IMR-90 (cell line): ENCODE measurements around the gene CPSF4. TPM values are rescaled to one million over a fixed set of nuclear protein-coding genes. Genes with fewer than 3 reads are reported as not detected.

ENCODE experiments used
- ATAC-seq: fragments of 200-7000 bp; cut with Tn5 transposase; 2 replicates; pipeline ENCODE4 v1.9.1; 2020; ENCODE audit warnings: low read depth, mild to moderate bottlenecking, moderate library complexity
- BruUV-seq: library from RNA; stranded (reverse); fragments of 400-500 nt; replicated peaks from 2 replicates; lab custom pipeline; 2021; lab: Mats Ljungman, UMichigan
- CTCF ChIA-PET: fragments of 300-600 bp; formaldehyde crosslinking; extraction: SDS; loops from one replicate; lab custom pipeline; 2021; ENCODE audit warnings: antibody characterized with exemption; lab: Yijun Ruan, JAX
- POLR2A ChIA-PET: fragments of 300-600 bp; sonication (Branson Sonifier 250); formaldehyde crosslinking; loops from one replicate; lab custom pipeline; 2022; ENCODE audit warnings: antibody characterized with exemption; ENCODE audit not compliant: unreplicated experiment; lab: Charles Lee
- DNase-seq: peaks from one replicate; pipeline ENCODE4 v3.0.0; 2013
- H2AFZ ChIP-seq: replicated peaks from 2 replicates; pipeline ENCODE3; 2013; ENCODE audit warnings: low read length, mild to moderate bottlenecking; ENCODE audit not compliant: poor library complexity
- H2AK5ac ChIP-seq: 2 replicates; pipeline ENCODE4 v1.6.1; 2013; ENCODE audit warnings: low read depth, low read length, inconsistent platforms
- H2AK9ac ChIP-seq: replicated peaks from 2 replicates; pipeline ENCODE3; 2013; ENCODE audit warnings: mild to moderate bottlenecking, low read depth, low read length, moderate library complexity; ENCODE audit not compliant: poor library complexity
- H2BK120ac ChIP-seq: 2 replicates; pipeline ENCODE4 v1.6.1; 2013; ENCODE audit warnings: low read depth, low read length, inconsistent platforms
- H2BK15ac ChIP-seq: 3 replicates; pipeline ENCODE4 v1.6.1; 2013; ENCODE audit warnings: low read depth, low read length, inconsistent platforms
- H2BK20ac ChIP-seq: 2 replicates; pipeline ENCODE4 v1.6.1; 2013; ENCODE audit warnings: low read depth, mild to moderate bottlenecking, inconsistent platforms, low read length, moderate library complexity
- H2BK5ac ChIP-seq: 2 replicates; pipeline ENCODE4 v1.6.1; 2013; ENCODE audit warnings: mild to moderate bottlenecking, low read depth, low read length, inconsistent platforms; ENCODE audit not compliant: poor library complexity, severe bottlenecking
- H3K14ac ChIP-seq: replicated peaks from 2 replicates; pipeline ENCODE4 v1.6.1; 2013; ENCODE audit warnings: low read depth, low read length, inconsistent platforms
- H3K18ac ChIP-seq: 2 replicates; pipeline ENCODE4 v1.6.1; 2013; ENCODE audit warnings: low read depth, low read length, control low read depth
- H3K23ac ChIP-seq: 2 replicates; pipeline ENCODE4 v1.6.1; 2013; ENCODE audit warnings: low read depth, low read length, inconsistent platforms
- H3K27ac ChIP-seq: 2 replicates; pipeline ENCODE4 v1.5.1; 2013; ENCODE audit warnings: mild to moderate bottlenecking, control low read depth, low read length; ENCODE audit not compliant: insufficient read depth
- H3K27me3 ChIP-seq: 2 replicates; pipeline ENCODE4 v1.6.1; 2013; ENCODE audit warnings: low read length; ENCODE audit not compliant: control insufficient read depth, insufficient read depth
- H3K36me3 ChIP-seq: 2 replicates; pipeline ENCODE4 v1.6.1; 2013; ENCODE audit warnings: low read length, mixed read lengths; ENCODE audit not compliant: control insufficient read depth, insufficient read depth
- H3K4ac ChIP-seq: 2 replicates; pipeline ENCODE4 v1.6.1; 2013; ENCODE audit warnings: low read depth, low read length, inconsistent platforms
- H3K4me1 ChIP-seq: 2 replicates; pipeline ENCODE4 v1.6.1; 2013; ENCODE audit warnings: low read length, mixed read lengths; ENCODE audit not compliant: control insufficient read depth, insufficient read depth
- H3K4me2 ChIP-seq: 2 replicates; pipeline ENCODE4 v1.6.1; 2013; ENCODE audit warnings: low read depth, mild to moderate bottlenecking, control low read depth, low read length, moderate library complexity
- H3K4me3 ChIP-seq: 2 replicates; pipeline ENCODE4 v1.5.1; 2013; ENCODE audit warnings: low read depth, mild to moderate bottlenecking, control low read depth, low read length, moderate library complexity; ENCODE audit not compliant: insufficient read depth
- H3K56ac ChIP-seq: 2 replicates; pipeline ENCODE4 v1.6.1; 2013; ENCODE audit warnings: low read length, inconsistent platforms; ENCODE audit not compliant: insufficient read depth; ENCODE audit errors: extremely low read depth
- H3K79me1 ChIP-seq, 2 experiments: 2 replicates each; pipeline ENCODE4 v1.6.1; 2013; ENCODE audit warnings: low read length in 2 of 2, inconsistent platforms in 1 of 2, low read depth in 1 of 2
- H3K9ac ChIP-seq: 2 replicates; pipeline ENCODE4 v1.6.1; 2013; ENCODE audit warnings: low read depth, low read length, control low read depth
- H3K9me1 ChIP-seq: 2 replicates; pipeline ENCODE4 v1.6.1; 2013; ENCODE audit warnings: low read length, inconsistent platforms; ENCODE audit not compliant: insufficient read depth
- H3K9me3 ChIP-seq: 2 replicates; pipeline ENCODE4 v1.6.1; 2013; ENCODE audit warnings: low read length; ENCODE audit not compliant: control insufficient read depth, insufficient read depth
- H4K20me1 ChIP-seq: 2 replicates; pipeline ENCODE4 v1.6.1; 2013; ENCODE audit warnings: low read length, inconsistent platforms; ENCODE audit not compliant: insufficient read depth
- H4K5ac ChIP-seq: 2 replicates; pipeline ENCODE4 v1.6.1; 2013; ENCODE audit warnings: mild to moderate bottlenecking, low read depth, low read length, control low read depth
- H4K8ac ChIP-seq, 2 experiments: 2 replicates each; pipeline ENCODE4 v1.6.1; 2013; ENCODE audit warnings: low read depth in 2 of 2, low read length in 2 of 2, control low read depth in 1 of 2, inconsistent platforms in 1 of 2
- H4K91ac ChIP-seq: 2 replicates; pipeline ENCODE4 v1.6.1; 2013; ENCODE audit warnings: low read depth, low read length, inconsistent platforms; ENCODE audit not compliant: insufficient read depth
- WGBS, 2 experiments: methylation state at CpG; one replicate each; pipeline versions ENCODE4 v1.1.5 to v1.1.7; 2013; ENCODE audit warnings: missing lambda C conversion rate in 2 of 2; ENCODE audit not compliant: insufficient read length in 1 of 2; ENCODE audit errors: extremely low coverage in 2 of 2; 5-methylcytosine and 5-hydroxymethylcytosine counted together
- dilution Hi-C: fragments of 300-500 bp; cut with HindIII; formaldehyde crosslinking; loops from one replicate; pipeline ENCODE4 v1.14.3; 2018; ENCODE audit warnings: low sequenced_read_pairs; ENCODE audit not compliant: unreplicated experiment
- in situ Hi-C: fragments of 300-500 bp; cut with MboI; formaldehyde crosslinking; loops from 3 replicates; pipeline ENCODE4 v1.14.3; 2019; ENCODE audit warnings: low sequenced_read_pairs, inconsistent platforms, mixed read lengths
- intact Hi-C: fragments of 100-400 bp; cut with micrococcal nuclease; formaldehyde crosslinking; loops from 2 replicates; pipeline ENCODE4 v1.10.0; 2022
- polyA plus RNA-seq, 3 experiments: library from polyadenylated mRNA; depleted of rRNA; stranded (reverse); fragments of >200 nt; gene quantifications; 2 replicates each; pipeline ENCODE4 v1.2.3, GENCODE V29; 2012; ENCODE audit warnings: low replicate concordance in 1 of 3
- total RNA-seq: library from RNA; depleted of rRNA; stranded (reverse); fragments of >200 nt; gene quantifications from 2 replicates; pipeline ENCODE4 v1.2.3, GENCODE V29; 2012
- TF ChIP-seq, protein P1 (sequence below): conservative IDR thresholded peaks from 2 replicates; pipeline ENCODE4 v1.5.1; 2012; ENCODE audit warnings: mild to moderate bottlenecking, low read depth, low read length, improper control_type of control experiment

The CPSF4 gene
- total and polyA plus RNA-seq, 2 of the 4 experiments (the other 2 are of a cell fraction), result 23.8 to 44.9 TPM

GRCh38 chr7:99489235-99489634, 50.5 kb downstream of the CPSF4 start:
- Histone ChIP-seq H3K36me3 (peaks cover 28% of the 10 kb centered on the region), H3K9ac (no peak overlapping the region), H2AK9ac (no peak overlapping the region), H2AK5ac (no peak overlapping the region), H4K20me1 (no peaks in the 10 kb centered on the region), H3K4me1 (no peaks in the 10 kb centered on the region), H3K4me3 (no peak overlapping the region), H2BK15ac (no peak overlapping the region), H3K27me3 (no peaks in the 10 kb centered on the region), H3K56ac (no peak overlapping the region), H4K91ac (no peak overlapping the region), H2AFZ (no peak overlapping the region), H3K23ac (no peak overlapping the region), H3K9me1 (no peaks in the 10 kb centered on the region), H4K5ac (no peak overlapping the region), H4K8ac (no peak overlapping the region), H3K4me2 (no peak overlapping the region), H3K18ac (no peak overlapping the region), H3K79me1 (peaks cover 25 to 37% of the 10 kb centered on the region in 2 experiments), H3K9me3 (peaks cover 19% of the 10 kb centered on the region), H3K4ac (no peak overlapping the region), H2BK120ac (no peak overlapping the region), H3K27ac (no peak overlapping the region), H2BK5ac (no peak overlapping the region), H3K14ac (no peak overlapping the region), H2BK20ac (no peak overlapping the region)
- ATAC-seq (no peak), DNase-seq (no peak)
- WGBS, 2 experiments, result no CpG with 5 or more reads among the region's 4 CpGs
- dilution Hi-C loops, result no loop called here
- intact Hi-C loops, result no loop called here
- in situ Hi-C loops, result no loop called here
- BruUV-seq, result no TSS peak
- POLR2A ChIA-PET, result interaction anchor here (0.6 kb wide), 1 partner anchor 11 kb away, joined by 7 read pairs; the partner anchor contains the start of gene ZNF394
- CTCF ChIA-PET, result no interaction called here
- TF ChIP-seq, protein P1, sequence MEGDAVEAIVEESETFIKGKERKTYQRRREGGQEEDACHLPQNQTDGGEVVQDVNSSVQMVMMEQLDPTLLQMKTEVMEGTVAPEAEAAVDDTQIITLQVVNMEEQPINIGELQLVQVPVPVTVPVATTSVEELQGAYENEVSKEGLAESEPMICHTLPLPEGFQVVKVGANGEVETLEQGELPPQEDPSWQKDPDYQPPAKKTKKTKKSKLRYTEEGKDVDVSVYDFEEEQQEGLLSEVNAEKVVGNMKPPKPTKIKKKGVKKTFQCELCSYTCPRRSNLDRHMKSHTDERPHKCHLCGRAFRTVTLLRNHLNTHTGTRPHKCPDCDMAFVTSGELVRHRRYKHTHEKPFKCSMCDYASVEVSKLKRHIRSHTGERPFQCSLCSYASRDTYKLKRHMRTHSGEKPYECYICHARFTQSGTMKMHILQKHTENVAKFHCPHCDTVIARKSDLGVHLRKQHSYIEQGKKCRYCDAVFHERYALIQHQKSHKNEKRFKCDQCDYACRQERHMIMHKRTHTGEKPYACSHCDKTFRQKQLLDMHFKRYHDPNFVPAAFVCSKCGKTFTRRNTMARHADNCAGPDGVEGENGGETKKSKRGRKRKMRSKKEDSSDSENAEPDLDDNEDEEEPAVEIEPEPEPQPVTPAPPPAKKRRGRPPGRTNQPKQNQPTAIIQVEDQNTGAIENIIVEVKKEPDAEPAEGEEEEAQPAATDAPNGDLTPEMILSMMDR, result no peak
